HEK293T (cell line): ENCODE data around the gene TCEAL9.
"Not testable (repeated sequence)": the region's sequence is repeated elsewhere in the genome, so short reads cannot be mapped to it uniquely, and the experiment has no call there.

Experiments
- CTCF ChIA-PET: fragments of 350-600 bp; formaldehyde crosslinking; extraction: SDS; loops from one replicate; lab custom pipeline; 2021; ENCODE audit warnings: antibody characterized with exemption, inconsistent platforms; lab: Yijun Ruan, JAX
- POLR2A ChIA-PET: fragments of 350-600 bp; formaldehyde crosslinking; extraction: SDS; loops from one replicate; lab custom pipeline; 2020; ENCODE audit warnings: antibody characterized with exemption, inconsistent platforms; lab: Yijun Ruan, JAX
- DNase-seq: peaks from one replicate; pipeline ENCODE4 v3.0.0; 2012; ENCODE audit warnings: mixed read lengths; ENCODE audit errors: extremely low spot score
- ARNT ChIP-seq: fragments of 450-650 bp; IDR thresholded peaks from 2 replicates; pipeline ENCODE4 v1.6.1; 2017; ENCODE audit warnings: mild to moderate bottlenecking
- BHLHE40 ChIP-seq: fragments of 450-650 bp; IDR thresholded peaks from 2 replicates; pipeline ENCODE4 v1.6.1; 2016; ENCODE audit warnings: mild to moderate bottlenecking, moderate library complexity, borderline replicate concordance
- CTBP1 ChIP-seq: fragments of 450-650 bp; IDR thresholded peaks from 2 replicates; pipeline ENCODE4 v1.6.1; 2016; ENCODE audit warnings: borderline replicate concordance
- ELF4 ChIP-seq: fragments of 450-650 bp; IDR thresholded peaks from 2 replicates; pipeline ENCODE4 v1.6.1; 2017; ENCODE audit warnings: antibody characterized with exemption
- FOXA1 ChIP-seq: fragments of 450-650 bp; IDR thresholded peaks from 2 replicates; pipeline ENCODE4 v1.6.1; 2016; ENCODE audit warnings: mild to moderate bottlenecking
- FOXK2 ChIP-seq: fragments of 450-650 bp; IDR thresholded peaks from 2 replicates; pipeline ENCODE4 v1.6.1; 2016; ENCODE audit warnings: mild to moderate bottlenecking
- FOXM1 ChIP-seq: fragments of 450-650 bp; IDR thresholded peaks from 2 replicates; pipeline ENCODE4 v1.6.1; 2017; ENCODE audit warnings: mild to moderate bottlenecking, borderline replicate concordance
- HDGF ChIP-seq: fragments of 450-650 bp; IDR thresholded peaks from 2 replicates; pipeline ENCODE4 v1.6.1; 2017; ENCODE audit warnings: antibody characterized with exemption, borderline replicate concordance
- L3MBTL2 ChIP-seq: fragments of 450-650 bp; conservative IDR thresholded peaks from 2 replicates; pipeline ENCODE4 v1.6.1; 2016; ENCODE audit warnings: mild to moderate bottlenecking
- LEF1 ChIP-seq: fragments of 450-650 bp; IDR thresholded peaks from 2 replicates; pipeline ENCODE4 v1.6.1; 2017; ENCODE audit warnings: mild to moderate bottlenecking, borderline replicate concordance
- NFRKB ChIP-seq: fragments of 450-650 bp; IDR thresholded peaks from 2 replicates; pipeline ENCODE4 v1.6.1; 2016; ENCODE audit warnings: mild to moderate bottlenecking, moderate library complexity
- SP1 ChIP-seq: fragments of 450-650 bp; IDR thresholded peaks from 2 replicates; pipeline ENCODE4 v1.6.1; 2017
- SUZ12 ChIP-seq: fragments of 450-650 bp; IDR thresholded peaks from 2 replicates; pipeline ENCODE4 v1.6.1; 2016; ENCODE audit warnings: mild to moderate bottlenecking
- TARDBP ChIP-seq: fragments of 450-650 bp; IDR thresholded peaks from 2 replicates; pipeline ENCODE4 v1.6.1; 2016
- ZNF384 ChIP-seq: fragments of 450-650 bp; IDR thresholded peaks from 2 replicates; pipeline ENCODE4 v1.6.1; 2016
- TF ChIP-seq, protein P1 (sequence below): fragments of 450-650 bp; IDR thresholded peaks from 2 replicates; pipeline ENCODE4 v1.6.1; 2016

TCEAL9 gene

GRCh38 chrX:103356858-103357257 is 552 bp downstream of the TCEAL9 start:
- DNase-seq, result no peak
- ChIA-PET POLR2A (interaction anchor here (0.9 to 3.5 kb wide), 15 partner anchors 8 to 107 kb away, joined by 3 to 55 read pairs (median 8); partner anchors contain the start of genes BEX2, BEX3, TCEAL7 and TCEAL8), CTCF (interaction anchor here (0.6 to 1.5 kb wide), 2 partner anchors 145 to 146 kb away, joined by 3 read pairs; no protein-coding TSS in a partner anchor)
- TF ChIP-seq L3MBTL2, result no peak
- TF ChIP-seq FOXK2, result no peak
- no peak for TF ChIP-seq FOXM1
- no peak for TF ChIP-seq ARNT
- no peak for TF ChIP-seq ZNF384
- TF ChIP-seq TARDBP, result no peak
- TF ChIP-seq BHLHE40, result no peak
- no peak for TF ChIP-seq NFRKB
- TF ChIP-seq, protein P1, sequence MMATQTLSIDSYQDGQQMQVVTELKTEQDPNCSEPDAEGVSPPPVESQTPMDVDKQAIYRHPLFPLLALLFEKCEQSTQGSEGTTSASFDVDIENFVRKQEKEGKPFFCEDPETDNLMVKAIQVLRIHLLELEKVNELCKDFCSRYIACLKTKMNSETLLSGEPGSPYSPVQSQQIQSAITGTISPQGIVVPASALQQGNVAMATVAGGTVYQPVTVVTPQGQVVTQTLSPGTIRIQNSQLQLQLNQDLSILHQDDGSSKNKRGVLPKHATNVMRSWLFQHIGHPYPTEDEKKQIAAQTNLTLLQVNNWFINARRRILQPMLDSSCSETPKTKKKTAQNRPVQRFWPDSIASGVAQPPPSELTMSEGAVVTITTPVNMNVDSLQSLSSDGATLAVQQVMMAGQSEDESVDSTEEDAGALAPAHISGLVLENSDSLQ, result no peak
- TF ChIP-seq HDGF, result no peak
- TF ChIP-seq FOXA1, result no peak
- no peak for TF ChIP-seq SP1
- TF ChIP-seq ELF4, result no peak
- no peak for TF ChIP-seq CTBP1
- TF ChIP-seq SUZ12, result no peak
- no peak for TF ChIP-seq LEF1

DNA sequence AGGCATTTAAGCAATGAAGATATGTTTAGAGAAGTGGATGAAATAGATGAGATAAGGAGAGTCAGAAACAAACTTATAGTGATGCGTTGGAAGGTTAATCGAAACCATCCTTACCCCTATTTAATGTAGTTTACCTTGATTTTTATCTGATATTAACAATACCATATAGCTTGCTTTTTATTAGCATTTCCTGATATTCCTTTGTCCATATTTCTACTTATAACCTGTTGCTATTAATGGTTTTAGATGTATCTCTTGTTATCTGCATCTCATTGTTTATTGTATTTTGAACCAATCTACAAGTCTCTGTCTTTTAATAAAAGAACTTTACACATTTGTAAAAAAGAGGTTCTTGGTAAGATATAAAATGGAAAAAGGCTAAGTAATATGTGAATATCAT is 1.6 kb downstream of the TCEAL9 start:
- TF ChIP-seq, protein P1, result no peak
- no peak for TF ChIP-seq LEF1
- no peak for TF ChIP-seq SUZ12
- no peak for TF ChIP-seq TARDBP
- no peak for TF ChIP-seq FOXA1
- TF ChIP-seq FOXM1, result no peak
- TF ChIP-seq FOXK2, result no peak
- TF ChIP-seq ARNT, result no peak
- TF ChIP-seq ELF4, result no peak
- CTCF ChIA-PET, result interaction anchor here (1.5 kb wide), 1 partner anchor 147 kb away, joined by 3 read pairs; no protein-coding TSS in a partner anchor
- DNase-seq, result no peak
- POLR2A ChIA-PET, result interaction anchor here (1.7 to 3.5 kb wide), 3 partner anchors 10 to 103 kb away, joined by 4 to 55 read pairs (median 16); partner anchors contain the start of genes BEX3 and TCEAL8

- ChIA-PET POLR2A (interaction anchor here (3.0 kb wide), 1 partner anchor 17 kb away, joined by 19 read pairs; the partner anchor contains the start of gene BEX3), CTCF (interaction anchor here (0.7 kb wide), 1 partner anchor 8 kb away, joined by 8 read pairs; no protein-coding TSS in a partner anchor)
- DNase-seq, result not testable (repeated sequence)
These were observed 3.3 kb downstream of the TCEAL9 start for GRCh38 chrX:103359605-103360004.

DNA sequence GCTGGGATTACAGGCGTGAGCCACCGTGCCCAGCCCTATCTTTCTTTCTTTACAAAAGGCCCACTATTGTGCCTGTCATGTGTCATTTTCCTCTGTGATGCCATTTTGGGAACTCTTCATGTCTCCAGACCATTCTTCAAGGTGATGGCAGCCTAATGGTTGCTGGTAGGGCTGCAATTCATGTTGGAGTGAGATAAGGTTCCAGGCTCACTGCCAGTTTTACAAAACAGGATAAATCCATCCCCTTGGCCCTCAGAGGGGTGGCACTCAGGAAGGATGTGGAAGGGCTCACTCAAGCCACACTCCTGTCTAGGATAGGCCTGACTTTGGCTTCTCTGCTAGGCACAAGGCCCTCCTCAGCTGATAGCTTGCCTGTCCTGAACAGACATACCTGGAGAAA is 3.8 kb downstream of the TCEAL9 start:
- ChIA-PET POLR2A (interaction anchor here (3.0 kb wide), 1 partner anchor 17 kb away, joined by 19 read pairs; the partner anchor contains the start of gene BEX3), CTCF (no interaction called here)
- TF ChIP-seq NFRKB (no peak), TARDBP (no peak), CTBP1 (no peak), FOXM1 (no peak), ARNT (no peak), HDGF (no peak), BHLHE40 (no peak), SUZ12 (no peak), SP1 (no peak), L3MBTL2 (no peak), FOXK2 (no peak), FOXA1 (no peak), LEF1 (no peak), ELF4 (no peak)
- DNase-seq, result no peak

DNA sequence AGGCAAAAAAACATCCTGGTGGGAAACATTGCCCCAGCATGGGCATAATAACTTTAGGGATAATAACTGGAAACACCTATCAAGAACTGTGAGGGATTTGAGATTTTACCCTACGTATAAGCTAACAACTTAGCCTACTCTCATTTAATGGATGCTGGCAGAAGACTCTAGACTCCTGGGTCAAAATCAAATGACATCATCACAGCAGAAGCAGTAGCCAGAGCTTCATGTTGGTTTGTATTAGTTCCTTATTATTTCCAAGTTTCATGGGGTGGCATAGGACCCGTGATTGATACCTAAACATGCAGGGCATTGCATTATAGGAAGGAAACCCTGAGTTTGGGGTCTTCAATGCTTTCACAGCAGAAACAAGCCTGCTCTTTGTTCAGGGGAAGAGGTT is 4.6 kb downstream of the TCEAL9 start:
- DNase-seq, result no peak
- ChIA-PET CTCF (interaction anchor here (1.8 to 2.0 kb wide), 2 partner anchors 9 to 103 kb away, joined by 6 to 11 read pairs; no protein-coding TSS in a partner anchor), POLR2A (interaction anchor here (3.0 kb wide), 1 partner anchor 16 kb away, joined by 19 read pairs; the partner anchor contains the start of gene BEX3)
- TF ChIP-seq ARNT (no peak), TARDBP (no peak), FOXA1 (no peak), BHLHE40 (no peak), SUZ12 (no peak)
- TF ChIP-seq, protein P1, result no peak

DNA sequence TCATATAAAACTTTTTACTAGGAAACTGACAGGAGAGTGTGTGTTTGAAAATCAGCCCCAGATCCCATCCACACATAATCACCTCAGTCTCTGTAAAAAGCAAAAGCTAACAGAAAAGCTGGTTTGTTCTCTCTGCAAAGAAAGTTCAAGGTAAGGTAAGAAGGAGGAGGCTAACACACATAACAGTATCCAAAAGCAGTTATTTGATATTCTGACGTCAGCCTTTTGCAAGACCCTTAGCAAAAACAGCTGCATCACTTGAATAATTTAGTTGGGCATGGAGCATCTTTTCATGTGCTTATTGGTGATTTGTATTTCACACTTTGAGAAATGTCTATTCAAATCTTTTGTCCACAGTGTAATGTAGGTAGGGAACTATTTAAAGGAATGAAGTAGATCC is 5.5 kb downstream of the TCEAL9 start:
- no peak for DNase-seq
- POLR2A ChIA-PET, result interaction anchor here (3.0 kb wide), 1 partner anchor 15 kb away, joined by 19 read pairs; the partner anchor contains the start of gene BEX3
- CTCF ChIA-PET, result interaction anchor here (0.6 to 2.0 kb wide), 3 partner anchors 8 to 103 kb away, joined by 3 to 11 read pairs (median 6); no protein-coding TSS in a partner anchor
- TF ChIP-seq FOXA1 (no peak), BHLHE40 (no peak), LEF1 (no peak), FOXK2 (no peak), ELF4 (no peak), SUZ12 (no peak), FOXM1 (no peak), L3MBTL2 (no peak)
- TF ChIP-seq, protein P1, result no peak
